8988T (cell line): ENCODE measurements around the gene CD4.
"Not testable (repeated sequence)": the region's sequence is repeated elsewhere in the genome, so short reads cannot be mapped to it uniquely, and the experiment has no call there.

ENCODE experiments used
- DNase-seq: peaks from one replicate; pipeline ENCODE4 v3.0.0; 2011

The CD4 gene

DNA sequence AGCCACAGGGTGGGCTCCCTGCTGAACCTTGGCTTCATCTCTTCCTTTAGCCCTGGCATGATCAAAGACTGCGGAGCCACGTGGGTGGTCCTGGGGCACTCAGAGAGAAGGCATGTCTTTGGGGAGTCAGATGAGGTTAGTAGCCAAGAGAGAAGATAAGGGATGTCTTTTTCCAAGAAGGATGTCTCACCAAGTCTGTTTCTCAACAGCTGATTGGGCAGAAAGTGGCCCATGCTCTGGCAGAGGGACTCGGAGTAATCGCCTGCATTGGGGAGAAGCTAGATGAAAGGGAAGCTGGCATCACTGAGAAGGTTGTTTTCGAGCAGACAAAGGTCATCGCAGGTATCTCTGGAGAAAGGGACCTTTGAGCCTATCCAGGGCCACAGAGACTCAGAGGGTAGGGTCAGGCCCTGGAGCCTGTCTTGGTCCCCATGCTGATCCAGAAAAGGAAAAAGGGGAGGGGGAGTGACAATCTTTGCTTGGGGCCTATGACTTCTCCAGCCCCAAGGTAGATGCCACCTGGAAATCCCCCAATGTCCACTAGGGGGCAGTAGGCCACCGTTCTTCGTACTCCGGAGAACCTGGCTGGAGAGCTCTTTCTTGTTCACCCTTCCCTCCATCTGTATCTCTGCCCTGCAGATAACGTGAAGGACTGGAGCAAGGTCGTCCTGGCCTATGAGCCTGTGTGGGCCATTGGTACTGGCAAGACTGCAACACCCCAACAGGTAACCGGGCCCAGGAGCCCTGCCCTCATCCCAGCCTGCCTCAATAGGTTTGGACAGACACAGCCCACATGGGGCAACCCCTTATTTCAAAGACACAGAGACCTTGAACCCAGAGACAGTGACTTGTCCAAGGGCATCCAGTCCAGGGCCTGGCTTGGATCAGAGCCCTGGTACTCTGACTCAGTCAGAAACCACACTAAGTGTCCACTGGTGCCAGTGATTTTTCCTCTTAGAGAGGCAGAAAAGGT lies 80.0 kb downstream of the CD4 start:
- DNase-seq, result no peak

DNA sequence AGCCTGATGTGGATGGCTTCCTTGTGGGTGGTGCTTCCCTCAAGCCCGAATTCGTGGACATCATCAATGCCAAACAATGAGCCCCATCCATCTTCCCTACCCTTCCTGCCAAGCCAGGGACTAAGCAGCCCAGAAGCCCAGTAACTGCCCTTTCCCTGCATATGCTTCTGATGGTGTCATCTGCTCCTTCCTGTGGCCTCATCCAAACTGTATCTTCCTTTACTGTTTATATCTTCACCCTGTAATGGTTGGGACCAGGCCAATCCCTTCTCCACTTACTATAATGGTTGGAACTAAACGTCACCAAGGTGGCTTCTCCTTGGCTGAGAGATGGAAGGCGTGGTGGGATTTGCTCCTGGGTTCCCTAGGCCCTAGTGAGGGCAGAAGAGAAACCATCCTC lies 81.0 kb downstream of the CD4 start:
- not testable (repeated sequence) for DNase-seq
